Lower lobe of right lung (tissue), 2 donors: Measurements from ENCODE around the gene B4GALNT1. TPM values are rescaled to one million over a fixed set of nuclear protein-coding genes. Genes with fewer than 3 reads are reported as not detected.

ENCODE experiments used
- ATAC-seq, 2 donors: fragments of 200-7000 bp; cut with Tn5 transposase; one replicate each; pipeline ENCODE4 v1.9.1; 2020 to 2022; ENCODE audit warnings: mild to moderate bottlenecking in 2 of 2, moderate library complexity in 2 of 2
- DNase-seq: peaks from one replicate; pipeline ENCODE4 v3.0.0-alpha.2; 2020
- H3K27ac ChIP-seq: fragments of 200-600 bp; one replicate; pipeline ENCODE4 v1.8.0; 2022
- H3K27me3 ChIP-seq: fragments of 200-600 bp; one replicate; pipeline ENCODE4 v1.8.0; 2022; ENCODE audit warnings: low read depth
- H3K36me3 ChIP-seq: fragments of 200-600 bp; one replicate; pipeline ENCODE4 v1.8.0; 2022; ENCODE audit warnings: mild to moderate bottlenecking
- H3K4me1 ChIP-seq: fragments of 200-600 bp; one replicate; pipeline ENCODE4 v1.8.0; 2022
- H3K4me3 ChIP-seq: fragments of 200-600 bp; one replicate; pipeline ENCODE4 v1.8.0; 2022; ENCODE audit warnings: mild to moderate bottlenecking
- H3K9me3 ChIP-seq: fragments of 200-600 bp; one replicate; pipeline ENCODE4 v1.8.0; 2022
- intact Hi-C: fragments of 100-400 bp; cut with DNase I; formaldehyde crosslinking; loops from one replicate; pipeline ENCODE4 v1.11.0; 2022
- total RNA-seq: library from RNA; stranded (reverse); fragmentation: NEBNext Ultra II Directional; extraction: Animal tissue kit (Norgen Biotek cat#: 25700); gene quantifications from one replicate; pipeline ENCODE4 v1.2.1, GENCODE V29; 2021
- TF ChIP-seq, protein P1 (sequence below): fragments of 200-600 bp; IDR thresholded peaks from one replicate; pipeline ENCODE4 v1.8.0; 2022; ENCODE audit warnings: antibody characterized with exemption, mild to moderate bottlenecking
- donor health status: DM: no; HTN: yes; CAD: no; lungs with severe emphysema.

Gene B4GALNT1
- total RNA-seq, 1 donor from 2014 or later = 0.89 TPM

DNA sequence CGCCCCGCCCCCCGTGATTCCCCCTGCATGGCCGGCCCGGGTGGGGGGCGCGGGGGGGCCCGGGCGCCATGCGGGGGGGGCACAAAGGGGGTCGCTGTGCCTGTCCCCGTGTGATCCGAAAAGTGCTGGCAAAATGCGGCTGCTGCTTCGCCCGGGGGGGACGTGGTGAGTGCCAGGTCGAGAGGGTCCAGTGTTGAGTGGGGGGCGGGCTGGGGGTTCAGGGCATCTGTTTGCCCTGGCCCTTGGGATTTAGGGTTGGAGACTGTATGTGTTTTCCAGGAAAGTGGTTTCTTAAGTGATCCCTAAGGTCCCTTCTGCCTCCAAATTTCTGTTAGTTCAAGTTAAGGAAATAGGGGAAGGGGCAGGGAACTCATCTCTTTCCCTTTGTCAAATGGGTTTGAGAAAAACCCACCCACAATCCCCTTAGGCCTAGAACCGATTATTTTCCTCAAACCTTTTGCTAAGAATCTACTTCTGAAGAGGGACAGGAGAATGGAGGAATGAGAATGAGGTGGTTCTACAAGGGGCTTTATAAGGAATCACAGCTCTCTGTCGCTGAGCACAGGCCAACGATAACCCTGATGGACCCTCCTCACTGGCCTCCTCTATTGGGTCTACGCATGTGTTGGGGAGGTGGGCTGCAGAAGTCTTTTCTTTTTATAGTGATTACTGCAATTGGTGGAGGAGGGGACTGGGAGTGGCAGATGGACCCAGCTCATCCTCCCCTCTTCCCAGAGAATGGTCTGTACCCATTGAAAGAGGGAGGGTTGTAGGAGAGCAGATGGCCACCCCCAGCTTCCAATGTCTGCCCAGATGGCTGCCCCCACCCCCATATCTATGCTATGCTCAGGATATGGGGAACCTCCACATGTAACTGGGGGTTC lies 20.9 kb downstream of the B4GALNT1 start:
- peaks cover 14% of the 10 kb centered on the region for H3K36me3 ChIP-seq
- peak overlapping the region; percentile 69 for H3K4me3 ChIP-seq
- peak overlapping the region; percentile 72 for H3K27ac ChIP-seq
- TF ChIP-seq, protein P1, sequence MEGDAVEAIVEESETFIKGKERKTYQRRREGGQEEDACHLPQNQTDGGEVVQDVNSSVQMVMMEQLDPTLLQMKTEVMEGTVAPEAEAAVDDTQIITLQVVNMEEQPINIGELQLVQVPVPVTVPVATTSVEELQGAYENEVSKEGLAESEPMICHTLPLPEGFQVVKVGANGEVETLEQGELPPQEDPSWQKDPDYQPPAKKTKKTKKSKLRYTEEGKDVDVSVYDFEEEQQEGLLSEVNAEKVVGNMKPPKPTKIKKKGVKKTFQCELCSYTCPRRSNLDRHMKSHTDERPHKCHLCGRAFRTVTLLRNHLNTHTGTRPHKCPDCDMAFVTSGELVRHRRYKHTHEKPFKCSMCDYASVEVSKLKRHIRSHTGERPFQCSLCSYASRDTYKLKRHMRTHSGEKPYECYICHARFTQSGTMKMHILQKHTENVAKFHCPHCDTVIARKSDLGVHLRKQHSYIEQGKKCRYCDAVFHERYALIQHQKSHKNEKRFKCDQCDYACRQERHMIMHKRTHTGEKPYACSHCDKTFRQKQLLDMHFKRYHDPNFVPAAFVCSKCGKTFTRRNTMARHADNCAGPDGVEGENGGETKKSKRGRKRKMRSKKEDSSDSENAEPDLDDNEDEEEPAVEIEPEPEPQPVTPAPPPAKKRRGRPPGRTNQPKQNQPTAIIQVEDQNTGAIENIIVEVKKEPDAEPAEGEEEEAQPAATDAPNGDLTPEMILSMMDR = no peak
- DNase-seq (no peak), ATAC-seq (no peak)
- intact Hi-C loops = no loop called here
- peaks cover 19% of the 10 kb centered on the region for H3K4me1 ChIP-seq
- no peaks in the 10 kb centered on the region for H3K9me3 ChIP-seq
- peaks cover 21% of the 10 kb centered on the region for H3K27me3 ChIP-seq

DNA sequence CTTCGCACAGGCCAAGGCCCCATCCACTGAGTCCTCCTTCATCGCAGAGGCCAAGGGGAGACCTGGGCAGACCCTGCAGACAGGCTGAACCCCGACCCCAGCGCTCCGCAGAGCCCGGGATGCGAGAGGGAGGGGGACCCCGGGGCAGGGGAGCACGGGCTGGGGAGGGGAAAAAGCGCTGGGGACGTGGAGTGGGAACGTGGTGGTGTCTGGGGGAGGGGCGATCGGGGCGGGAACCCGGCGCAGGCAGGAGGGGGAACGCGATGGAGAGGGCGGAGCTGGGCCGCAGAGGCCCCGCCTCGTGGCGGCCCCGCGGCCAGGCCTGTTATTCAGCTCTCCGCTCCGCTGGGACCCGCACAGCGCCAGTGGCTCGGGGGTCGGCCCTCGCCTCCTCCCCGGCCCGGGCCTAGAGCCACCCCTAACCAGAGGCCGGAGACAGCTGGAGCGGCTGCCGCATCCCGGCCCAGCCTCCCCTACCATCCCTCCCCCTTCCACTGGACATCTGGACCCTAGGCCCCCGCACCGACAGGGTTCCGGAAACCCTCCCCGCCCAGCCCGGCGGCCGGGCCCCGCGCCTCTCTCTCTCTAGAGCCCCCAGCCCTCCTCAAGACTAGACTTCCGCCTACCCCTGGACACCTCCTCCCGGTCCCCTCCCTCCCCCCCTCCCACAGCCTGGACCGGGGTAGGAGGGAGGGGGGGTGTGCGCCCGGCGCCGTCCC lies 21.7 kb downstream of the B4GALNT1 start, which contains the start of gene ARHGEF25:
Gene ARHGEF25 (plus strand): TSS at position 328 of the 719 bp plus-strand sequence. CDS start 460 bp downstream, outside the sequence.
- TF ChIP-seq, protein P1 = no peak
- intact Hi-C loops = no loop called here
- Histone ChIP-seq H3K9me3 (no peaks in the 10 kb centered on the region), H3K27me3 (peaks cover 21% of the 10 kb centered on the region), H3K4me3 (peak within 1 kb of the TSS; percentile 69), H3K36me3 (peaks cover 17% of the 10 kb centered on the region), H3K27ac (peak within 1 kb of the TSS; percentile 72), H3K4me1 (peaks cover 19% of the 10 kb centered on the region)
- ATAC-seq (peak; percentile 76 to 81), DNase-seq (no peak)

DNA sequence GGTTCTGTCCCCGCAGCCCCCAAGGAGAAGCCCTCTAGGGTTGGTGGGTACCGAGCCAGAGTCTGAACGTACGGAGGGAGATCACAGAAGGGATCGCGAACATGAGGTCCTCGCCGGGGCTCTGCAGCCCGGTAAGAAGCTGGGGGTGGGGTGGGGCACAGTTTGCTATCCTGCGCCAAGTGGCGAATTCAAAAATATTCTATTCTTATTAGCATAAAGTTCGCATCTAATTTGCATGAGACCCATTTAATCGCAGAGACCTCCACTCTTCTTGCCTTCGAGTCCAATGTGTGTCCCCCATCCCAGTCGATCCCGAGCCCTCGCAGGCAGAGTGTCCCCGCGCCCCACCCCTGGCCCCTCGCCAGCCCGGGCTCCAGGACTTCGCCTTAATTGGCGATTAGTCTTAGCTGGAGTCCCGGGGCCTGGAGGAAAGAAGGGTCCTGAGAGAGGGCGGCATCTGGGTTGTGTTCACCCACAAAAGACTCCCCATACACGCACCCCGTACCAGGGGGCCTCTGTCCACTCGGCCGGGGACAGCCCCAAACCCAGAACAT lies 22.4 kb downstream of the B4GALNT1 start:
- TF ChIP-seq, protein P1 = no peak
- peaks cover 19% of the 10 kb centered on the region for H3K4me1 ChIP-seq
- peaks cover 18% of the 10 kb centered on the region for H3K27me3 ChIP-seq
- H3K9me3 ChIP-seq = no peaks in the 10 kb centered on the region
- peaks cover 17% of the 10 kb centered on the region for H3K36me3 ChIP-seq
- no peak for DNase-seq
- H3K4me3 ChIP-seq = peak overlapping the region; percentile 69
- peak; percentile 15 to 40 for ATAC-seq
- intact Hi-C loops = no loop called here
- H3K27ac ChIP-seq = peak overlapping the region; percentile 72

DNA sequence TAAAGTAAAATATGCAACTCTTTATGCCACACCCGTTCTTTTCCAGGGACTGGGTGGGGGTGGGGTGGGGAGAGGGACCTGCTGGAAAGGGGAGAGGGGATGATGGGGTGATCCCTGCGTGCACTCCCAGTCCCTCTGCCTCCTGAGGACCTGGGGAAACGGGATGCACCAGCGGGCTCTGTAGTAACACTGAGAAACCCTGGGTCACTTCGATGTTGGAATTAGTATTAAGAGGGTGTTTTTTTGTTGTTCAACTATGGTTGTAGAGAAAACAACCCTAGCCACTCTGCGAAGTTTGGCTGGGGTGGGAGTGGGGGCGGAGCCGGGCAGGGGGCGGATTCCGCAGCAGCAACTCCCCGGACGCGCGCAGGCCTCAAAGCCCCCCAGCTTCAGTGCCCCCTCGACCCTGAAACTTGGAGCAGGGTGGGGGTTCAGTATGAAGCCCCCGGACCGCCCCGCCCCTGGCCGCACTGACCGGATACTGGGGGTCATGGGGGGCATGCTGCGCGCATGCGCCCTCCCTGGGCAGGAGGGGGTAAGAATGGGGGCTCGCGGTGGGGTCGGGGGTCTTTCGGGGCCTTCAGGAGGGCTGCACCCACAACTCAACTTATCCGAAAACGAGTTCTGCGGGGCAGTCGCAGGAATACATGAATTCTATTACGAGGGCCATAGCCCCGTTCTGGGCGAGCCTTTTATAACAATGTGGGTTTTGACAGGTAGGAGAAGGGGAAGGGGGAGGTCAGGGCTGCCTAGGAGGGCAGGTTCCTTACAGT lies 23.0 kb downstream of the B4GALNT1 start:
- Histone ChIP-seq H3K27ac (peak overlapping the region; percentile 72), H3K9me3 (no peaks in the 10 kb centered on the region), H3K27me3 (peaks cover 18% of the 10 kb centered on the region), H3K4me3 (peak overlapping the region; percentile 69), H3K4me1 (peaks cover 25% of the 10 kb centered on the region), H3K36me3 (peaks cover 17% of the 10 kb centered on the region)
- TF ChIP-seq, protein P1 = no peak
- DNase-seq (no peak), ATAC-seq (peak in 1 of 2 donors; percentile 19)
- intact Hi-C loops = no loop called here
